Mesendoderm (in vitro differentiated cells): ENCODE data around the gene SMARCA2.

ENCODE experiments used
- DNase-seq: peaks from one replicate; pipeline ENCODE4 v3.0.0; 2013
- H2AK5ac ChIP-seq: 2 replicates; pipeline ENCODE4 v1.6.1; 2013; ENCODE audit warnings: low read length, inconsistent platforms
- H2BK120ac ChIP-seq: 2 replicates; pipeline ENCODE4 v1.6.1; 2013; ENCODE audit warnings: low read depth, mild to moderate bottlenecking, low read length, moderate library complexity, mixed read lengths
- H2BK15ac ChIP-seq: replicated peaks from 2 replicates; pipeline ENCODE4 v1.6.1; 2013; ENCODE audit warnings: low read depth, mild to moderate bottlenecking, moderate library complexity
- H2BK5ac ChIP-seq: 2 replicates; pipeline ENCODE4 v1.6.1; 2013; ENCODE audit warnings: low read length, inconsistent platforms
- H3K18ac ChIP-seq: 2 replicates; pipeline ENCODE4 v1.6.1; 2013; ENCODE audit warnings: mild to moderate bottlenecking, low read length, mixed read lengths
- H3K23ac ChIP-seq: one replicate; pipeline ENCODE4 v1.6.1; 2013; ENCODE audit warnings: low read length
- H3K27ac ChIP-seq: 2 replicates; pipeline ENCODE4 v1.5.1; 2013; ENCODE audit warnings: low read depth, mild to moderate bottlenecking, inconsistent platforms, low read length, moderate library complexity
- H3K27me3 ChIP-seq: 2 replicates; pipeline ENCODE4 v1.6.1; 2013; ENCODE audit warnings: low read length, control low read depth, mild to moderate bottlenecking, inconsistent platforms; ENCODE audit not compliant: insufficient read depth, poor library complexity
- H3K36me3 ChIP-seq: 2 replicates; pipeline ENCODE4 v1.6.1; 2013; ENCODE audit warnings: low read length, inconsistent platforms; ENCODE audit not compliant: control insufficient read depth, insufficient read depth
- H3K4ac ChIP-seq: one replicate; pipeline ENCODE4 v1.6.1; 2013; ENCODE audit warnings: low read depth, mild to moderate bottlenecking, low read length, moderate library complexity
- H3K4me1 ChIP-seq: 2 replicates; pipeline ENCODE4 v1.6.1; 2013; ENCODE audit warnings: low read depth, low read length, inconsistent platforms; ENCODE audit not compliant: control insufficient read depth
- H3K4me2 ChIP-seq: 2 replicates; pipeline ENCODE4 v1.6.1; 2013; ENCODE audit warnings: low read length
- H3K4me3 ChIP-seq: 2 replicates; pipeline ENCODE4 v1.5.1; 2013; ENCODE audit warnings: mild to moderate bottlenecking, low read length
- H3K56ac ChIP-seq: one replicate; pipeline ENCODE4 v1.6.1; 2013; ENCODE audit warnings: low read length
- H3K79me1 ChIP-seq: 2 replicates; pipeline ENCODE4 v1.6.1; 2013; ENCODE audit warnings: low read length, inconsistent platforms
- H3K79me2 ChIP-seq: 2 replicates; pipeline ENCODE4 v1.6.1; 2013; ENCODE audit warnings: mild to moderate bottlenecking, low read length; ENCODE audit not compliant: control insufficient read depth, insufficient read depth
- H3K9ac ChIP-seq: 2 replicates; pipeline ENCODE4 v1.6.1; 2013; ENCODE audit warnings: low read length, inconsistent platforms
- H4K5ac ChIP-seq: one replicate; pipeline ENCODE4 v1.6.1; 2013; ENCODE audit warnings: low read length
- H4K8ac ChIP-seq: one replicate; pipeline ENCODE4 v1.6.1; 2013; ENCODE audit warnings: low read depth, mild to moderate bottlenecking, control low read depth, low read length, moderate library complexity
- WGBS: extraction: QIAGEN DNeasy Blood & Tissue Kit; methylation state at CpG from one replicate; pipeline ENCODE4 v1.1.7; 2013; ENCODE audit warnings: low lambda C conversion rate, missing lambda C conversion rate; ENCODE audit not compliant: insufficient coverage; ENCODE audit errors: extremely low coverage; 5-methylcytosine and 5-hydroxymethylcytosine counted together

SMARCA2 gene

GRCh38 chr9:2174306-2174705 is 159.2 kb downstream of the SMARCA2 start:
- Histone ChIP-seq H3K27ac (no peak overlapping the region), H2BK5ac (no peak overlapping the region), H2AK5ac (no peak overlapping the region), H3K4me2 (no peak overlapping the region), H2BK120ac (no peak overlapping the region), H3K79me1 (no peaks in the 10 kb centered on the region), H3K36me3 (no peaks in the 10 kb centered on the region), H3K4me1 (no peaks in the 10 kb centered on the region), H3K9ac (no peak overlapping the region), H4K8ac (no peak overlapping the region), H4K5ac (no peak overlapping the region), H3K4ac (no peak overlapping the region), H3K18ac (no peak overlapping the region), H3K79me2 (no peaks in the 10 kb centered on the region), H3K27me3 (no peaks in the 10 kb centered on the region), H3K4me3 (no peak overlapping the region), H3K56ac (no peak overlapping the region), H2BK15ac (no peak overlapping the region), H3K23ac (no peak overlapping the region)
- WGBS, result no CpG with 5 or more reads among the region's 7 CpGs
- no peak for DNase-seq

- H2BK5ac ChIP-seq, result no peak overlapping the region
- H3K4me2 ChIP-seq, result no peak overlapping the region
- H3K56ac ChIP-seq, result no peak overlapping the region
- H2BK120ac ChIP-seq, result no peak overlapping the region
- DNase-seq, result no peak
- H3K23ac ChIP-seq, result no peak overlapping the region
- no peaks in the 10 kb centered on the region for H3K36me3 ChIP-seq
- no peak overlapping the region for H4K5ac ChIP-seq
- H3K27me3 ChIP-seq, result no peaks in the 10 kb centered on the region
- H2AK5ac ChIP-seq, result no peak overlapping the region
- H3K18ac ChIP-seq, result no peak overlapping the region
- no peak overlapping the region for H3K9ac ChIP-seq
- no peak overlapping the region for H2BK15ac ChIP-seq
- H3K79me2 ChIP-seq, result no peaks in the 10 kb centered on the region
- no peak overlapping the region for H3K27ac ChIP-seq
- no peak overlapping the region for H3K4ac ChIP-seq
- H3K4me3 ChIP-seq, result no peak overlapping the region
- no peak overlapping the region for H4K8ac ChIP-seq
- no peaks in the 10 kb centered on the region for H3K4me1 ChIP-seq
- no CpG with 5 or more reads among the region's 11 CpGs for WGBS
- no peaks in the 10 kb centered on the region for H3K79me1 ChIP-seq
Measured at GRCh38 chr9:2174911-2175310, 159.8 kb downstream of the SMARCA2 start.

DNA sequence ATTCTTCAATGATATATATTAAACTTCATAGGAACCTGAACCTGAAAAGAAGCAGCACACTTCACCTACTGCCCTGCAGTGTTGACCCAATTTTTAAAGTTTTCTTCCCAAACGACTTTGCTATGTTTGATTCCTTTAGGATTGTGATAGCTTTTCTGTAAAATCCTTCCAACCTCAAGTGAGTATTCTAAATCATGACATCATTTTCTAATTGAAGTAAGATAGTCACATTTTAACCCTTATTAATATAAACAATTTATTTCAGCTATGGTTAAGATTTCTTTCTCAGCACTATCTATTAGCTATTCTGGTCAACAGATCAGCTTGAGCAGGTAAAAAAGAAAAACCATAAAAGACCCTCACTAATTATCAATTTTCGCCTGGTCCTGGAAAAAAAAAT is 162.0 kb downstream of the SMARCA2 start:
- Histone ChIP-seq H3K27me3 (no peaks in the 10 kb centered on the region), H2BK5ac (no peak overlapping the region), H2BK120ac (no peak overlapping the region), H4K8ac (no peak overlapping the region), H3K23ac (no peak overlapping the region), H2BK15ac (no peak overlapping the region), H3K27ac (no peak overlapping the region), H3K4me3 (no peak overlapping the region), H3K4me2 (no peak overlapping the region), H3K79me2 (no peaks in the 10 kb centered on the region), H2AK5ac (no peak overlapping the region), H3K18ac (no peak overlapping the region), H3K4ac (no peak overlapping the region), H3K4me1 (peaks cover 2% of the 10 kb centered on the region), H3K9ac (no peak overlapping the region), H4K5ac (no peak overlapping the region), H3K56ac (no peak overlapping the region), H3K36me3 (no peaks in the 10 kb centered on the region), H3K79me1 (no peaks in the 10 kb centered on the region)
- no peak for DNase-seq
- no CpG with 5 or more reads among the region's 2 CpGs for WGBS

DNA sequence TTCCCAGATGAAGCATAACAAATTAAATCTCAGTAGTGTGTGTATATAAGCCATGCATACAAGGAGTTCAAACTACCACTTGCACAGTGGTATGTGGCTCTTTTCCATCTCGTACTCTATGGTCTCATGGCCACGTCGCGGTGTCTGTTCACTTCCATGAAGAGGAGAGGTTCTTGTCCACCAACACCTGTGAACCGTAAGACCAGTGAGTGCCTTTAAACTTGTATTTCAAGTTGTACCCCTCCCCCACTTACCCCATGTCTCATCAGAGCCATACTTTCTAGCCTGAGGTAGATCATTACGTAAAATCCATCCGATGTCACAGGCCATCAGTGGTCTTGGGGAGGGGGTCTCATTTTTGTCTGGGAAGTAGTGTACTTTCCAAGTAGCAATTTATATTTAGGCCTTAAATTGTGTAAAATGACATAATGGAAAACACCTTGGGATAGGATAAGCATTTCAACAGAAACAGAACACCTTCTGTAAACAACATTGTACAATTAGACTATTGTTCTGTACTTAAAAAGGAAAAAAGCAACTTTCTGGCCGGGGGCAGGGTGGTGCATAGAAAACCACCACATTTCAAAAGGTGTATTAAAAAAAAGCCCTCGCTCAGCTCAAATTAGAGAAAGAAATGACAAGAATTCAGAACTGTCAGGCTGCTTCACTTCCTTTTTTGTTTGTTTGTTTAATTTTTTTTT is 163.0 kb downstream of the SMARCA2 start:
- Histone ChIP-seq H2BK5ac (no peak overlapping the region), H3K27ac (no peak overlapping the region), H3K36me3 (no peaks in the 10 kb centered on the region), H3K4me1 (peaks cover 2% of the 10 kb centered on the region), H4K8ac (no peak overlapping the region), H3K4me3 (no peak overlapping the region), H2AK5ac (no peak overlapping the region), H4K5ac (no peak overlapping the region), H3K18ac (no peak overlapping the region), H3K79me1 (no peaks in the 10 kb centered on the region), H3K27me3 (no peaks in the 10 kb centered on the region), H3K4ac (no peak overlapping the region), H3K56ac (no peak overlapping the region), H2BK120ac (no peak overlapping the region), H3K9ac (no peak overlapping the region), H3K23ac (no peak overlapping the region), H3K4me2 (no peak overlapping the region), H3K79me2 (no peaks in the 10 kb centered on the region), H2BK15ac (no peak overlapping the region)
- peak; percentile 26 for DNase-seq
- no CpG with 5 or more reads among the region's 9 CpGs for WGBS

DNA sequence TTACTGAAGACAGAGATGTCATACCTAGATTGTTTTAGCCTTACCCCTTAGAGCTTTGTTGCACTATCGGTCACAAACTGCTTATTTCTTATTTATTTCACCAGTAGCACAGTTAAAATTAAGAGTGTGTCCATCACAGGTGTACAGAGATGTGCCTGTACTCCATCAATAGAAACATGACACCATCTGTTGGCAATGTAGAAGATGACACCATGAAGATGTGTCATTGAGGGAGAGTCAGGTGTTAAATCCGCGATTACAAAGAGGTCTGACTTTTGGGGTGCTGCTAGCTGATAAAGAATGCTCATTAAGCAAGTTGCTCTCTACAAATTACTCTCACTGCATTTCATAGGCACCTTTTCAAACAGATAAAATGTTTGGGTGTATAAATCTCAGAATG is 164.4 kb downstream of the SMARCA2 start:
- Histone ChIP-seq H2BK120ac (no peak overlapping the region), H3K27ac (no peak overlapping the region), H3K4me1 (peaks cover 2% of the 10 kb centered on the region), H3K56ac (no peak overlapping the region), H3K79me2 (no peaks in the 10 kb centered on the region), H2AK5ac (no peak overlapping the region), H3K9ac (no peak overlapping the region), H3K4me2 (no peak overlapping the region), H4K8ac (no peak overlapping the region), H2BK15ac (no peak overlapping the region), H3K4me3 (no peak overlapping the region), H3K18ac (no peak overlapping the region), H3K23ac (no peak overlapping the region), H2BK5ac (no peak overlapping the region), H3K36me3 (no peaks in the 10 kb centered on the region), H3K79me1 (no peaks in the 10 kb centered on the region), H4K5ac (no peak overlapping the region), H3K27me3 (no peaks in the 10 kb centered on the region), H3K4ac (no peak overlapping the region)
- WGBS, result no CpG with 5 or more reads among the region's 3 CpGs
- peak; percentile 44 for DNase-seq

DNA sequence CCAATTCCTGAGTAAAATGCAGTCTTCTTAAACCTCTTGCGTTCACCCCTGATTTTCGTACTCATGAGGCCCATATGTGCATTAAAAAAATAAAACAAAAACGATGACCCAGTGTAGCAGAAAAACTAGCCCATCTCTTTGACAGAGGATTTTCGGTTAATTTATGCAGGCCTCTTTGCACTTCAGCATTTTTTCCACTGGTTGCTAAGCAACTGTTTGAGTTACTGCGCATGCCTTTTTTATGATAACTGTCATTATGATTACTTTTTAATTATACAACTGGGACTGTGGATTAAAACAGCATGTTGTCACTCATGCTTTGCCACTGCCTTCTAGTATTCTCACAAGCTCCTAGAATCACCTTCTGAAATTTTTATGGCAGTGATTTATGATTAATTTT is 165.0 kb downstream of the SMARCA2 start:
- H3K27me3 ChIP-seq, result no peaks in the 10 kb centered on the region
- H4K8ac ChIP-seq, result no peak overlapping the region
- H2AK5ac ChIP-seq, result no peak overlapping the region
- H2BK120ac ChIP-seq, result no peak overlapping the region
- no peaks in the 10 kb centered on the region for H3K79me2 ChIP-seq
- H3K36me3 ChIP-seq, result no peaks in the 10 kb centered on the region
- no peak overlapping the region for H2BK15ac ChIP-seq
- H3K23ac ChIP-seq, result no peak overlapping the region
- H2BK5ac ChIP-seq, result no peak overlapping the region
- no peak overlapping the region for H3K27ac ChIP-seq
- peaks cover 2% of the 10 kb centered on the region for H3K4me1 ChIP-seq
- H3K9ac ChIP-seq, result no peak overlapping the region
- WGBS, result no CpG with 5 or more reads among the region's 5 CpGs
- H3K4ac ChIP-seq, result no peak overlapping the region
- H3K4me3 ChIP-seq, result no peak overlapping the region
- no peaks in the 10 kb centered on the region for H3K79me1 ChIP-seq
- no peak overlapping the region for H4K5ac ChIP-seq
- no peak overlapping the region for H3K18ac ChIP-seq
- no peak overlapping the region for H3K56ac ChIP-seq
- no peak overlapping the region for H3K4me2 ChIP-seq
- DNase-seq, result peak; percentile 26
